22Rv1 (cell line): ENCODE data around the gene BAIAP3.

Experiments used
- CTCF ChIP-seq: fragments of 450-650 bp; IDR thresholded peaks from 2 replicates; pipeline ENCODE4 v1.5.1; 2017; ENCODE audit warnings: mild to moderate bottlenecking
- ZFX ChIP-seq: fragments of 450-650 bp; IDR thresholded peaks from 2 replicates; pipeline ENCODE4 v1.6.1; 2017; ENCODE audit warnings: antibody characterized with exemption, borderline replicate concordance

GRCh38 chr16:1383556-1383955 is 50.1 kb downstream of the BAIAP3 start:
- TF ChIP-seq CTCF (no peak), ZFX (no peak)
